ENCODE results near the gene SIRPA. TPM values are rescaled to one million over a fixed set of nuclear protein-coding genes. Genes with fewer than 3 reads are reported as not detected.
A peak's percentile ranks its signal among the peaks of the same experiment; 100 is the strongest.

The SIRPA gene
- polyA plus RNA-seq, 4 donors: 11.4 to 40.8 (median 22.4) TPM

DNA sequence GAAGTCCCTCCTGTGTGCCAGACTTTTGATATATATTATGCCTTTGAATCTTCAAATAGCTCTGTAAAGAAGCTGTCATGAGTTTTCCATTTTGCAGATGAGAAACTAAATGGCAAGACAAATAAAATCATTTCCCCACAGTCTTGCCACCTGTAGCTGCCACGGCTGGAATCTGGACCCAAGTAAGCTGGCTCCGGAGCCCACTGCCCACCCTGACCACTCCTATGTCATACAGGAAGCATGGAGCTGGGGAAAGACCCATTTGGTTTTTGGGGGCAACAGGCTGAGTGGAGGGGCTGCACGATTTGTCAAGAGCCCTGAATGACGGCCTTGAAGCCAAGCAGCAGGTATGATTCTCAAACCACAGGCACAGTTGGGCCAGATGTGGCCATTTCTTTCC lies 10.0 kb upstream of the SIRPA start:
- no peaks in the 10 kb centered on the region for H3K9me3 ChIP-seq (ENCODE audit: control insufficient read depth in 2 of 2, insufficient read depth in 1 of 2, low read depth in 1 of 2, low read length in 1 of 2)
- H3K27ac ChIP-seq (ENCODE audit: low read depth in 1 of 3, low read length in 2 of 3): no peak overlapping the region
- no peak for FAIRE-seq
- 70 to 79% (median 77%) methylated on average over 4 of the region's 4 CpGs for WGBS, 3 donors
- DNase-seq: no peak
- H3K36me3 ChIP-seq (ENCODE audit: control insufficient read depth in 3 of 3, insufficient read depth in 2 of 3, low read depth in 1 of 3, low read length in 3 of 3): peaks cover 0 to under 1% (median 0%) of the 10 kb centered on the region in 3 donors
- H3K4me3 ChIP-seq (ENCODE audit: low read depth in 1 of 3, low read length in 3 of 3): no peak overlapping the region
- peaks cover 3 to 20% (median 8%) of the 10 kb centered on the region in 3 donors for H3K4me1 ChIP-seq (ENCODE audit: control insufficient read depth in 3 of 3, insufficient read depth in 2 of 3, low read depth in 1 of 3, low read length in 2 of 3)
- peaks cover 0 to 3% (median 0%) of the 10 kb centered on the region in 3 donors for H3K27me3 ChIP-seq (ENCODE audit: control insufficient read depth in 3 of 3, insufficient read depth in 3 of 3, low read length in 3 of 3)

DNA sequence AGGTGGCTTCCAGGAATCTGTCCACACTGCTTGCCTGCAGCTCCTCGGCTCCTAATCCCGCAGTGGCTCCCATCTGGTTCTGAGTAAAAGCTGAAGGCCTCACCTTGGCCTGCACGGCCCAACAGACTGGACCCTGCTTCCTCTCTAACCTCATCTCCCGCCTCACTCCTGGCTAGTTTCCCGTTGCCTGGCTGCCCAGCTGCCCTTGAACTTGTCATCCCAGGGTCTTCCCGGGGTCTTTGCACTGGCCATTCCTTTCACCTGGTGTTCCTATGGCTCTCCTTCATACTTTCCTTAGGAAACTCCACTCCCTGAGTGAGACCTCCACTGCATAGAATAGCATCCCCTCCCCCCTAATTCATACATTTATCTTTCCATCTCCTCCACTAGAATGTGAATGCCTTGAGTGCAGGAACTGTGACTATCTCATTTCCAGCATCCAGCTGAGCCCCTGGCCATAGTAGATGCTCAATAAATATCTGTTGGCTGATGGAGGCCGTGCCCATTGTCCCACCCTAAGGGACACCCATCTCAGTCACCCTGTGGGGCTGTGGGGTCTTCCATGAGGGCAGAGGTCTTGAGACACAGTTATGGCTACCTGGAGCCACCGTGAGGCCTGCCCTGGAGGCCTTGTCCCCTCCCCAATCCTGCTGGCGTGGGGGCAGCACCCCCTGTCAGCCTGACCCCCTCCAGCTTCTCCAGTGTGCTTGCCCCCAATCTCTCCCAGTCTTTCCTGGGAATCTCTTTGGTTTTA lies 9.1 kb upstream of the SIRPA start:
- no peak for FAIRE-seq
- peaks cover 0 to under 1% (median 0%) of the 10 kb centered on the region in 3 donors for H3K27me3 ChIP-seq (ENCODE audit: control insufficient read depth in 3 of 3, insufficient read depth in 3 of 3, low read length in 3 of 3)
- H3K9me3 ChIP-seq (ENCODE audit: control insufficient read depth in 2 of 2, insufficient read depth in 1 of 2, low read depth in 1 of 2, low read length in 1 of 2): no peaks in the 10 kb centered on the region
- DNase-seq: no peak
- WGBS, 3 donors: 70 to 77% (median 75%) methylated on average over 9 of the region's 9 CpGs
- no peak overlapping the region for H3K27ac ChIP-seq (ENCODE audit: low read depth in 1 of 3, low read length in 2 of 3)
- no peak overlapping the region for H3K4me3 ChIP-seq (ENCODE audit: low read depth in 1 of 3, low read length in 3 of 3)
- H3K4me1 ChIP-seq (ENCODE audit: control insufficient read depth in 3 of 3, insufficient read depth in 2 of 3, low read depth in 1 of 3, low read length in 2 of 3): peaks cover 3 to 16% (median 8%) of the 10 kb centered on the region in 3 donors
- H3K36me3 ChIP-seq (ENCODE audit: control insufficient read depth in 3 of 3, insufficient read depth in 2 of 3, low read depth in 1 of 3, low read length in 3 of 3): peaks cover 0 to 2% (median 0%) of the 10 kb centered on the region in 3 donors

DNA sequence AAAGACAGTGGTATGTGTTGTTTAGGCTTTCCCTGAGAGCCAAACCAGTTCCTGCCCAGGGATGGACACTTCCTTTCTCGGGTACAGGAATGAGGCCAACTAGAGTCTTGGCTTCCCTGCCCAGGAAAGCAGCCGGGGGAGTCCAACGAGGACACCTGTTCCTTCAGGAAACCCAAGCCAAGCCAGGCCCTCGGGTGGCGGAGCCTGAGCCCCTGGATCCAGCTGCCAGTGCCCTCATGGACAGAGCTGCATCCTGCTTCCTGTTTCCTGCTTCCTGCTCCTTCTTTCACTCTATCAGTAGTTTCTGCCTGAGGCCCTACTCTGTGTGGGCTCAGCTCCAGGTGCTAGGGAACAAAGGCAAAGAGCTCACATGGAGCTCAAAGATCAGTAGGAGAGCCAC lies 7.9 kb upstream of the SIRPA start:
- no peaks in the 10 kb centered on the region for H3K27me3 ChIP-seq (ENCODE audit: control insufficient read depth in 3 of 3, insufficient read depth in 3 of 3, low read length in 3 of 3)
- H3K36me3 ChIP-seq (ENCODE audit: control insufficient read depth in 3 of 3, insufficient read depth in 2 of 3, low read depth in 1 of 3, low read length in 3 of 3): peaks cover 0 to 2% (median 0%) of the 10 kb centered on the region in 3 donors
- H3K27ac ChIP-seq (ENCODE audit: low read depth in 1 of 3, low read length in 2 of 3): peak overlapping the region in 2 of 3 donors; percentile 37 to 76
- 10 to 31% (median 22%) methylated on average over 5 of the region's 5 CpGs for whole genome bisulfite sequencing, 3 donors
- DNase-seq: peak; percentile 26 to 71
- no peak for FAIRE-seq
- no peaks in the 10 kb centered on the region for H3K9me3 ChIP-seq (ENCODE audit: control insufficient read depth in 2 of 2, insufficient read depth in 1 of 2, low read depth in 1 of 2, low read length in 1 of 2)
- peaks cover 3 to 10% (median 8%) of the 10 kb centered on the region in 3 donors for H3K4me1 ChIP-seq (ENCODE audit: control insufficient read depth in 3 of 3, insufficient read depth in 2 of 3, low read depth in 1 of 3, low read length in 2 of 3)
- no peak overlapping the region for H3K4me3 ChIP-seq (ENCODE audit: low read depth in 1 of 3, low read length in 3 of 3)

DNA sequence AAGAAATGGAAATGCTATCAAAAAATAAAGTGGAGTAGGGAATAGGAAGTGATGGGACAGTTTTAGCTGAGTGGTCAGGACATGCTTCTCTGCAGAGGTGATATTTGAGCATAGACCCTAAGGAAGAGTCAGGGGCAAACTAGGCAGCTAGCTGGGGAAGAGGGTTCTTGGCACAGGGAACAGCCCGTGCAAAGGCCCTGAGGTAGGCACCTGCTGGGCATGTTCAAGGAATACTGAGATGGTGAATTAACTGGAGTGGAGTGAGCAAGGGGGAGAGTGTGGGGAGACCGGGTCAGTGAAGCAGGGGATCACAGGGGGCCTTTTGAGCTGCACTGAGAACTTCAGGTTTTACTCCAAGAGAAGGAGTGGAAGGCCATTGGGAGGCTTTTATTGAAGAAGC lies 7.5 kb upstream of the SIRPA start:
- Histone ChIP-seq H3K27me3 (ENCODE audit: control insufficient read depth in 3 of 3, insufficient read depth in 3 of 3, low read length in 3 of 3) (no peaks in the 10 kb centered on the region), H3K4me1 (ENCODE audit: control insufficient read depth in 3 of 3, insufficient read depth in 2 of 3, low read depth in 1 of 3, low read length in 2 of 3) (peaks cover 3 to 10% (median 8%) of the 10 kb centered on the region in 3 donors), H3K4me3 (ENCODE audit: low read depth in 1 of 3, low read length in 3 of 3) (no peak overlapping the region), H3K9me3 (ENCODE audit: control insufficient read depth in 2 of 2, insufficient read depth in 1 of 2, low read depth in 1 of 2, low read length in 1 of 2) (no peaks in the 10 kb centered on the region), H3K27ac (ENCODE audit: low read depth in 1 of 3, low read length in 2 of 3) (peak overlapping the region in 2 of 3 donors; percentile 27 to 37), H3K36me3 (ENCODE audit: control insufficient read depth in 3 of 3, insufficient read depth in 2 of 3, low read depth in 1 of 3, low read length in 3 of 3) (peaks cover 0 to 2% (median 0%) of the 10 kb centered on the region in 3 donors)
- DNase-seq: no peak
- 62 to 75% (median 70%) methylated on average over 2 of the region's 2 CpGs for WGBS, 3 donors
- no peak for FAIRE-seq

DNA sequence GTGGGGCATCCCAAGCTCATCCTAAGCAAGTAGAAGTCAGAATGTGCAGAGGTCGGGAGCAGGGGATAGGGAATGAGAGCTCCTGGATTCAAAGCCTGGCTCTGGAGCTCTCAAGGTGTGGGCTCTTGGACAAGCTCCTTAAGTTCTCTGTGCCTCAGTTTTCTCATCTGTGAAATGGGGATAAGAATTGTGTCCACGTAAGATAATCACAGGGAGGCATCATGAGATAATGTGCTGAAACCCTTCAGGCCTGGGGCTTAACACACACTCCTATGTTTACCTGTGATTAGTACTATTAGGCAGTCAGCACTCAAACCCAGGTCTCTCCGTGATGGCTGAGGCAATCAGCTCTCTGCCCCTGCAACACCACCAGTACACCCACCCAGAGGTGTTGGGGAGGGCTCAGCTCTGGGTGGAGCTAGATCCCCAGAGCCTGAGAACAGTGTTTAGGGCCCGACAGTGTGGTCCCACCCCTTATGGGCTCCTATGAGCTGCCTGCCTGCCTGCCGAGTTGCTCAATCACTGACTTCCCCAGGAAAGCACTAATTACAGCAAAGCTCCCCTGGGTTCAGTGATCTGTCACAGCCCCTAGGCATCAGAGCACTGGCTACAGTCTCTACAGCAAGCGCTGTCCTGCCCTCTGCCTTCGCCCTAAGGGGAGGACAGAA lies 6.3 kb upstream of the SIRPA start:
- Histone ChIP-seq H3K27me3 (ENCODE audit: control insufficient read depth in 3 of 3, insufficient read depth in 3 of 3, low read length in 3 of 3) (no peaks in the 10 kb centered on the region), H3K36me3 (ENCODE audit: control insufficient read depth in 3 of 3, insufficient read depth in 2 of 3, low read depth in 1 of 3, low read length in 3 of 3) (peaks cover 0 to 2% (median 0%) of the 10 kb centered on the region in 3 donors), H3K27ac (ENCODE audit: low read depth in 1 of 3, low read length in 2 of 3) (no peak overlapping the region), H3K4me1 (ENCODE audit: control insufficient read depth in 3 of 3, insufficient read depth in 2 of 3, low read depth in 1 of 3, low read length in 2 of 3) (peaks cover 3 to 8% (median 7%) of the 10 kb centered on the region in 3 donors), H3K4me3 (ENCODE audit: low read depth in 1 of 3, low read length in 3 of 3) (no peak overlapping the region), H3K9me3 (ENCODE audit: control insufficient read depth in 2 of 2, insufficient read depth in 1 of 2, low read depth in 1 of 2, low read length in 1 of 2) (no peaks in the 10 kb centered on the region)
- 64 to 81% (median 69%) methylated on average over 7 of the region's 7 CpGs for WGBS, 3 donors
- DNase-seq (no peak), FAIRE-seq (no peak)

DNA sequence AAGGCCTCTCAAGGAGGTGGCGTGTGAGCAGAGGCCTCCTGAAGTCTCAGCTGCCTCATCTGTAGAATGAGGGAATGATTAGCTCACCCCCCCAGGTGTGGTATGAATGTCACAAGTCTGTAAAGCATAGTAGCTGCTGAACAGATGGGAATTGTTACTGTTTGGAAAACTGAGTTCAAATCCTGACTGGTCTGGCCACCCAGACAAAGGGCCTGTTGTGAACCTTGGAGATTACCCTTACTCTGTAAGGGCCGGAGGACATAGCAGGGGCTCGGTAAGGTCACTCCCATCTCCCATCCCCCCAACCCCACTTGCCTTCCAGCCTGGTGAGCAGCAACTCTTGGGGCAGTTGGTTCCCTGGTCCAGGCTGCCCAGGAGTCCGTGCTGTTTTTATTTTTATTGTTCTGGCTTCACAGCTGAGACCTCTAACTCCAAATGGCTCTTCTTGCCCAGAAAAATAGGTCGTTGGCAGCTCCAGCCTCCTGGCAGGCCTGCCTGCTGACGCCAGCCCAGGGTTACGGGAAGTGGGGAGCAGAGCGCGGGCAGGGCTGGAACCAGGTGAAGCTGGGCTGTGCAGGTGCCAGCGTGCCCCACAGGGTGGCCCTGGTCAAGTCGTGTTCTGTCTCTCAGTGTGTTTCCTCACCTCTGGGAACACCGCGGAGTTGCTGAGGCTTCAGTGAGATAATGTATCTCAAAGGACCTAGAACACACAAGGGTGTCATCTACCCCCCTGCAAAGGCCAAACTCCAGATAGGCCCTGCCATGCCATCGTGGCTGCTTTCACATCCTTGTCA lies 4.5 kb upstream of the SIRPA start:
- H3K9me3 ChIP-seq (ENCODE audit: control insufficient read depth in 2 of 2, insufficient read depth in 1 of 2, low read depth in 1 of 2, low read length in 1 of 2): no peaks in the 10 kb centered on the region
- no peak overlapping the region for H3K4me3 ChIP-seq (ENCODE audit: low read depth in 1 of 3, low read length in 3 of 3)
- 60 to 80% (median 69%) methylated on average over 14 of the region's 14 CpGs for WGBS, 3 donors
- no peak for DNase-seq
- FAIRE-seq: no peak
- no peak overlapping the region for H3K27ac ChIP-seq (ENCODE audit: low read depth in 1 of 3, low read length in 2 of 3)
- peaks cover 0 to 2% (median 0%) of the 10 kb centered on the region in 3 donors for H3K36me3 ChIP-seq (ENCODE audit: control insufficient read depth in 3 of 3, insufficient read depth in 2 of 3, low read depth in 1 of 3, low read length in 3 of 3)
- peaks cover 0 to 2% (median 0%) of the 10 kb centered on the region in 3 donors for H3K27me3 ChIP-seq (ENCODE audit: control insufficient read depth in 3 of 3, insufficient read depth in 3 of 3, low read length in 3 of 3)
- H3K4me1 ChIP-seq (ENCODE audit: control insufficient read depth in 3 of 3, insufficient read depth in 2 of 3, low read depth in 1 of 3, low read length in 2 of 3): peaks cover 3 to 8% (median 7%) of the 10 kb centered on the region in 3 donors

DNA sequence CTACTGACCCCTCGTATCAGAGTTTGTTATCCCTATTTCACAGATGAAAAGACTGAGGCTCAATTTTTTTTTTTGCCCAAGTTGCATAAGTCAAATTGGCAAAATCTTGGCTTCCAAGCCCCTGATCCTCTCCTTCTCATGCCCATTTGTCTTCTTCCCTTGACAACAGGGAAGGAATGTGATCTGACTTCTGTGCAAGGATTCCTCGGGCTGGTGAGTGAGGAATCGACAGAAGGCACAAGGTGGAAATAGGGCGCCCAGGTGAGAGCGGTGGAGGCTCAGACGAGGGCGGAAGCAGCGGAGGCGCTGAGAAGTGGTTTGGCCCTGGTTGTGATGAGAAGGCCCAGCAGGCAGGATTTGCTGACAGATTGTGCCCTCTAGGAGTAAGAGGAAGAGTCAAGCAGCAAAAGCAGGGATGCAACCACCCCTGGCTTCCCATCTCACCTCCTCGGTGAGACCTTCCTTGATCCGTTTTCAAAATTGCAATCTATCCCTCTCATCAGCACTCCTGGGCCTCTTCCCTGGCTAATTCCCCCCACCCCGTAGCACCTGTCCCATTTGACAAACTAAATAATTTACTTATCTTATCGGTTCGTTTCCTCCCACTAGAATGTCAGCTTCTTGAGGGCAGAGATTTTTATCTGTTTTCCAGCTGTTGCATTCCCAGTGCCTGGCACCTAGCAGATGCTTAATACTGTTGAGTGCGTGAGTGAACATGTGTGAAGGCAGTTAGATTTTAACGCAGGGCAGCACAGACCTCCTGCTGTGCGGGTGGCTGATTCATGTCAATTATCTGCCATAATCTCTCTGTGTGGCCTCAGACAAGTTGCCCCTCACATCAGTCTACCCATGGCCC lies 3.7 kb upstream of the SIRPA start:
- H3K9me3 ChIP-seq (ENCODE audit: control insufficient read depth in 2 of 2, insufficient read depth in 1 of 2, low read depth in 1 of 2, low read length in 1 of 2): no peaks in the 10 kb centered on the region
- H3K36me3 ChIP-seq (ENCODE audit: control insufficient read depth in 3 of 3, insufficient read depth in 2 of 3, low read depth in 1 of 3, low read length in 3 of 3): peaks cover 0 to 2% (median 0%) of the 10 kb centered on the region in 3 donors
- no peak overlapping the region for H3K4me3 ChIP-seq (ENCODE audit: low read depth in 1 of 3, low read length in 3 of 3)
- peaks cover 3 to 8% (median 7%) of the 10 kb centered on the region in 3 donors for H3K4me1 ChIP-seq (ENCODE audit: control insufficient read depth in 3 of 3, insufficient read depth in 2 of 3, low read depth in 1 of 3, low read length in 2 of 3)
- H3K27ac ChIP-seq (ENCODE audit: low read depth in 1 of 3, low read length in 2 of 3): no peak overlapping the region
- 72 to 83% (median 73%) methylated on average over 17 of the region's 17 CpGs for WGBS, 3 donors
- DNase-seq (no peak), FAIRE-seq (no peak)
- peaks cover 0 to 4% (median 0%) of the 10 kb centered on the region in 3 donors for H3K27me3 ChIP-seq (ENCODE audit: control insufficient read depth in 3 of 3, insufficient read depth in 3 of 3, low read length in 3 of 3)

Measured in small intestine (tissue), 7 donors.